H1 (cell line): Measurements from ENCODE around the gene GABPB2. TPM values are rescaled to one million over a fixed set of nuclear protein-coding genes. Genes with fewer than 3 reads are reported as not detected.

Source experiments
- E2F6 ChIP-seq: IDR thresholded peaks from 2 replicates; pipeline ENCODE4 v1.6.1; 2012; ENCODE audit warnings: inconsistent platforms
- GABPA ChIP-seq: IDR thresholded peaks from 2 replicates; pipeline ENCODE4 v1.6.1; 2011; ENCODE audit warnings: mild to moderate bottlenecking, low read length, moderate library complexity, borderline replicate concordance; ENCODE audit not compliant: insufficient read depth
- JUN ChIP-seq: IDR thresholded peaks from 2 replicates; pipeline ENCODE4 v1.6.1; 2011; ENCODE audit warnings: low read depth, mild to moderate bottlenecking, improper control_type of control experiment, low read length
- SUZ12 ChIP-seq: fragments of 200-600 bp; sonication (generic); IDR thresholded peaks from 2 replicates; pipeline ENCODE4 v1.6.1; 2012; ENCODE audit warnings: mild to moderate bottlenecking, inconsistent platforms, low read length, moderate library complexity, mixed read lengths
- polyA plus RNA-seq, 7 experiments: library from polyadenylated mRNA; depleted of rRNA in 3 of 7; stranded (reverse) in 5 of 7; unstranded in 2 of 7; fragments of >200 nt in 5 of 7; fragments of 200-250 nt in 2 of 7; gene quantifications; 1 replicate in 5 of 7; 2 replicates in 1 of 7; 4 replicates in 1 of 7; pipeline versions ENCODE4 v1.2.1 to v1.2.3, GENCODE V29; 2011 to 2013; ENCODE audit warnings: missing spikeins in 2 of 7, mixed read lengths in 2 of 7
- total RNA-seq: library from RNA; stranded (reverse); fragmentation: NEBNext Ultra II Directional; extraction: Animal tissue kit (Norgen Biotek cat#: 25700); gene quantifications from 2 replicates; pipeline ENCODE4 v1.2.1, GENCODE V29; 2021

GABPB2 gene
- total and polyA plus RNA-seq, 2 of the 8 experiments (the other 6 are each of a cell fraction or from before 2014, with no cell fraction given), result 1.8 to 2.4 TPM

DNA sequence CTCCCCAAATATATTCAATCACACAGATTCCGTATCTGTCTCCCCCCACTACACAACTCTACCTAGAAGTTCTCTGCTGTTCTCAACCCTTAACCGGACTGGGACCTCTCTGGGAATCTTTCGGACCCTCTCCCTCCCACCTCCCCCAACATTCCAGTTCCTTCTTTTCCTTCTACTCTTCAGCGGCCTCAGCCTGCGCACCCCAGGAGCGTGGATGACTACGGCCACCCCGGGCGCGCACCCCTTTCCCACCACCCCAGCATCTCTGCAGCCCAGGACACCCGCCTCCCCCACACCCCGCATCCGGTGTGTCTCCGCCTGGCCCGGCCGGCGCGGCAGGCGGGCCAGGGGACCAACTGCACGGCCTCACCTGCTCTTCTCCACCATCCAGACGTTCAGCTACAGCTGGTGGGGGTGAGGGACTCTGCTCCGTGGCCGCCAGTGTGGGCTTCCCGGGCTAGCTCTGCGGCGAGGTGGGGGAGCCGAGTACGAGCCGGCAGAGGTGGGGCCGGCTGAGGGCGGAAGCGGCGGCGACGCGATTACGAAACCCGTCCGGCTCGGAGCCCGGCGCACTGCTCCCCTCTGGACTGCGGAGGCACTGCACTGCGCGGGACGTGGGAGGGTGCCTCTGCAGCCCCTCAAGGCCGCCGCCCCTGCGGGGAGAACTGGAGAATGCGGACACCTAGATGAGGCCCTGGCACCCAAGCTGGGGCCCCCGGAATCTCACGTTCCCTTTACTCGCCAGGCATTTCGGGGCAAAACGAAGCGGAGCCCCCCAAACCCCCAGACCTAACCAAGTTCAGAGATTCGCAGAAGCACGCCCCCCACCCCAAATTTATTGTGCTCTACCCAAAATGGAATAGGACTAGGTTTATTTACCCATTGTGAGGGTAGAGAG, 11.2 kb upstream of the GABPB2 start, which contains the start of gene CDC42SE1 (continued):
- TF ChIP-seq GABPA (0 out of 2 replicates have a peak, but pooled peaks have one; percentile 70), JUN (no peak), E2F6 (0 out of 2 replicates have a peak, but pooled peaks have one; percentile 29), SUZ12 (no peak)
